ENCODE measurements around the gene SLC25A12.
A peak's percentile ranks its signal among the peaks of the same experiment; 100 is the strongest.

SLC25A12 gene

GRCh38 chr2:171852366-171852888 lies 41.6 kb downstream of the SLC25A12 start:
- peak overlapping the region; percentile 15; the same call in 1 of the 2 replicates for H3K4me3 ChIP-seq (ENCODE audit: low read depth, low read length)
- TF ChIP-seq CTCF (IDR thresholded peaks at IDR 0.05; ENCODE audit: control insufficient read depth, extremely low read depth, insufficient read depth): no peak
- peak; percentile 31 for DNase-seq (ENCODE audit: low read depth)

- no peak for TF ChIP-seq CTCF (IDR thresholded peaks at IDR 0.05; ENCODE audit: control insufficient read depth, extremely low read depth, insufficient read depth)
- no peak overlapping the region for H3K4me3 ChIP-seq (ENCODE audit: low read depth, low read length)
- DNase-seq (ENCODE audit: low read depth): no peak
These were observed 46.4 kb downstream of the SLC25A12 start for GRCh38 chr2:171847627-171848026.

GRCh38 chr2:171846894-171847293 lies 47.1 kb downstream of the SLC25A12 start:
- no peak for DNase-seq (ENCODE audit: low read depth)
- H3K4me3 ChIP-seq (ENCODE audit: low read depth, low read length): no peak overlapping the region
- TF ChIP-seq CTCF (IDR thresholded peaks at IDR 0.05; ENCODE audit: control insufficient read depth, extremely low read depth, insufficient read depth): no peak

- TF ChIP-seq CTCF (IDR thresholded peaks at IDR 0.05; ENCODE audit: control insufficient read depth, extremely low read depth, insufficient read depth): no peak
- no peak overlapping the region for H3K4me3 ChIP-seq (ENCODE audit: low read depth, low read length)
- no peak for DNase-seq (ENCODE audit: low read depth)
These were observed 52.0 kb downstream of the SLC25A12 start for GRCh38 chr2:171841996-171842395.

GRCh38 chr2:171837736-171838135 lies 56.3 kb downstream of the SLC25A12 start:
- TF ChIP-seq CTCF (IDR thresholded peaks at IDR 0.05; ENCODE audit: control insufficient read depth, extremely low read depth, insufficient read depth): no peak
- H3K4me3 ChIP-seq (ENCODE audit: low read depth, low read length): no peak overlapping the region
- no peak for DNase-seq (ENCODE audit: low read depth)

GRCh38 chr2:171836146-171836910 lies 57.7 kb downstream of the SLC25A12 start:
- DNase-seq (ENCODE audit: low read depth): no peak
- TF ChIP-seq CTCF (IDR thresholded peaks at IDR 0.05; ENCODE audit: control insufficient read depth, extremely low read depth, insufficient read depth): no peak
- no peak overlapping the region for H3K4me3 ChIP-seq (ENCODE audit: low read depth, low read length)

- H3K4me3 ChIP-seq (ENCODE audit: low read depth, low read length): no peak overlapping the region
- DNase-seq (ENCODE audit: low read depth): no peak
- no peak for TF ChIP-seq CTCF (IDR thresholded peaks at IDR 0.05; ENCODE audit: control insufficient read depth, extremely low read depth, insufficient read depth)
These were observed 58.7 kb downstream of the SLC25A12 start for GRCh38 chr2:171835386-171835785.

All from LNCaP clone FGC (cell line).